ENCODE measurements around the gene SRRD. TPM values are rescaled to one million over a fixed set of nuclear protein-coding genes. Genes with fewer than 3 reads are reported as not detected.

Gene SRRD
- total RNA-seq, 1 experiment from 2014 or later, result 21.9 TPM

- H3K27ac ChIP-seq (ENCODE audit: low read length), result no peak overlapping the region
- no peak overlapping the region for H3K4me3 ChIP-seq (ENCODE audit: low read depth in 2 of 2, low read length in 2 of 2)
- ChIA-PET POLR2A (interaction anchor here (0.6 kb wide), 1 partner anchor 17 kb away, joined by 3 read pairs; no protein-coding TSS in a partner anchor), CTCF (no interaction called here)
- in situ Hi-C loops (cut with HindIII; ENCODE audit: low pct_unique_long_range_greater_than_20kb, low sequenced_read_pairs), result no loop called here
- DNase-seq (ENCODE audit: low read depth, low spot score), result no peak
- intact Hi-C loops (cut with micrococcal nuclease; ENCODE audit: unreplicated experiment), result loop anchor here (5.0 to 10.0 kb wide), 2 partner anchors 61 to 98 kb away; no protein-coding TSS in a partner anchor
- no peak for ATAC-seq
- H3K27me3 ChIP-seq (ENCODE audit: control insufficient read depth, insufficient read depth, low read length), result no peaks in the 10 kb centered on the region
- H3K4me1 ChIP-seq (ENCODE audit: control insufficient read depth, insufficient read depth, low read length), result no peaks in the 10 kb centered on the region
- peaks cover 6% of the 10 kb centered on the region for H3K36me3 ChIP-seq (ENCODE audit: control insufficient read depth, insufficient read depth, low read length)
- no TSS peak for BruUV-seq (replicated peaks)
- no peaks in the 10 kb centered on the region for H3K9me3 ChIP-seq (ENCODE audit: control insufficient read depth, insufficient read depth, low read depth, low read length)
- TF ChIP-seq SIN3A (IDR thresholded peaks at IDR 0.05; ENCODE audit: borderline replicate concordance, insufficient read depth, low read depth, low read length), result no peak
- no peak for TF ChIP-seq TCF7L2 (IDR thresholded peaks at IDR 0.05; ENCODE audit: low read depth, low read length)
- no peak for TF ChIP-seq POLR2AphosphoS5 (IDR thresholded peaks at IDR 0.05; ENCODE audit: low read depth, low read length)
- TF ChIP-seq REST (IDR thresholded peaks at IDR 0.05; ENCODE audit: insufficient read depth in 1 of 2, low read depth in 2 of 2, low read length in 1 of 2), result no peak
- TF ChIP-seq CTCF (IDR thresholded peaks at IDR 0.05), result no peak
Observed at GRCh38 chr22:26463101-26463661, 20.5 kb upstream of the SRRD start.

- in situ Hi-C loops (cut with HindIII; ENCODE audit: low pct_unique_long_range_greater_than_20kb, low sequenced_read_pairs), result no loop called here
- Histone ChIP-seq H3K36me3 (ENCODE audit: control insufficient read depth, insufficient read depth, low read length) (peaks cover 6% of the 10 kb centered on the region), H3K4me1 (ENCODE audit: control insufficient read depth, insufficient read depth, low read length) (no peaks in the 10 kb centered on the region), H3K27ac (ENCODE audit: low read length) (no peak overlapping the region), H3K27me3 (ENCODE audit: control insufficient read depth, insufficient read depth, low read length) (no peaks in the 10 kb centered on the region), H3K9me3 (ENCODE audit: control insufficient read depth, insufficient read depth, low read depth, low read length) (no peaks in the 10 kb centered on the region), H3K4me3 (ENCODE audit: low read depth in 2 of 2, low read length in 2 of 2) (no peak overlapping the region)
- POLR2A ChIA-PET, result no interaction called here
- CTCF ChIA-PET, result no interaction called here
- TF ChIP-seq REST (IDR thresholded peaks at IDR 0.05; ENCODE audit: insufficient read depth in 1 of 2, low read depth in 2 of 2, low read length in 1 of 2), result no peak
- TF ChIP-seq TCF7L2 (IDR thresholded peaks at IDR 0.05; ENCODE audit: low read depth, low read length), result no peak
- TF ChIP-seq SIN3A (IDR thresholded peaks at IDR 0.05; ENCODE audit: borderline replicate concordance, insufficient read depth, low read depth, low read length), result no peak
- TF ChIP-seq CTCF (IDR thresholded peaks at IDR 0.05), result no peak
- TF ChIP-seq POLR2AphosphoS5 (IDR thresholded peaks at IDR 0.05; ENCODE audit: low read depth, low read length), result no peak
- BruUV-seq (replicated peaks), result no TSS peak
- ATAC-seq (no peak), DNase-seq (ENCODE audit: low read depth, low spot score) (no peak)
- intact Hi-C loops (cut with micrococcal nuclease; ENCODE audit: unreplicated experiment), result loop anchor here (5.0 to 10.0 kb wide), 2 partner anchors 61 to 99 kb away; no protein-coding TSS in a partner anchor
Observed at GRCh38 chr22:26463688-26464087, 20.0 kb upstream of the SRRD start.

Measured in Panc1 (cell line).